22Rv1 (cell line): ENCODE measurements around the gene LRRC4B.

Experiments
- H3K27ac ChIP-seq: fragments of 450-650 bp; 2 replicates; pipeline ENCODE4 v1.5.1; 2017
- ZFX ChIP-seq: fragments of 450-650 bp; IDR thresholded peaks from 2 replicates; pipeline ENCODE4 v1.6.1; 2017; ENCODE audit warnings: antibody characterized with exemption, borderline replicate concordance
- TF ChIP-seq, protein P1 (sequence below): fragments of 450-650 bp; IDR thresholded peaks from 2 replicates; pipeline ENCODE4 v1.5.1; 2017; ENCODE audit warnings: mild to moderate bottlenecking

Gene LRRC4B

DNA sequence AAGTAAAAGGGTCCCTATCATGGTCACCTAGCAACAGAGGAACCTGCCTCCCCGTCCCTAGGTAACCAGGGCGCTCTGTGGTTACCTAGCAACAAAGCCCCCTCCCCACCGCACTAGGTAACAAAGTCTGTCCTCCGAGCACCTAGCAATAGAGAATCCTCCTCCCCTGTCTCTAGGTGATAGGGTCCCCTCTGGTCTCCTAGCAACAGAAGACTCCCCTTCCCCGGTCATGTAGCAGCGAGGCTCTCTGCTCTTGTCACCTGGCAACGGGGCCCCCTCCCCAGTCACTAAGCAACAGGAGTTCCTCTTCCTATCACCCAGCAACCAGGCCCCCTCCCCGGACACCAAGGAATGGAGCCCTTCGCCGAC, 57.6 kb downstream of the LRRC4B start:
- peak overlapping the region; percentile 67 for H3K27ac ChIP-seq
- no peak for TF ChIP-seq ZFX
- TF ChIP-seq, protein P1, sequence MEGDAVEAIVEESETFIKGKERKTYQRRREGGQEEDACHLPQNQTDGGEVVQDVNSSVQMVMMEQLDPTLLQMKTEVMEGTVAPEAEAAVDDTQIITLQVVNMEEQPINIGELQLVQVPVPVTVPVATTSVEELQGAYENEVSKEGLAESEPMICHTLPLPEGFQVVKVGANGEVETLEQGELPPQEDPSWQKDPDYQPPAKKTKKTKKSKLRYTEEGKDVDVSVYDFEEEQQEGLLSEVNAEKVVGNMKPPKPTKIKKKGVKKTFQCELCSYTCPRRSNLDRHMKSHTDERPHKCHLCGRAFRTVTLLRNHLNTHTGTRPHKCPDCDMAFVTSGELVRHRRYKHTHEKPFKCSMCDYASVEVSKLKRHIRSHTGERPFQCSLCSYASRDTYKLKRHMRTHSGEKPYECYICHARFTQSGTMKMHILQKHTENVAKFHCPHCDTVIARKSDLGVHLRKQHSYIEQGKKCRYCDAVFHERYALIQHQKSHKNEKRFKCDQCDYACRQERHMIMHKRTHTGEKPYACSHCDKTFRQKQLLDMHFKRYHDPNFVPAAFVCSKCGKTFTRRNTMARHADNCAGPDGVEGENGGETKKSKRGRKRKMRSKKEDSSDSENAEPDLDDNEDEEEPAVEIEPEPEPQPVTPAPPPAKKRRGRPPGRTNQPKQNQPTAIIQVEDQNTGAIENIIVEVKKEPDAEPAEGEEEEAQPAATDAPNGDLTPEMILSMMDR, result no peak

DNA sequence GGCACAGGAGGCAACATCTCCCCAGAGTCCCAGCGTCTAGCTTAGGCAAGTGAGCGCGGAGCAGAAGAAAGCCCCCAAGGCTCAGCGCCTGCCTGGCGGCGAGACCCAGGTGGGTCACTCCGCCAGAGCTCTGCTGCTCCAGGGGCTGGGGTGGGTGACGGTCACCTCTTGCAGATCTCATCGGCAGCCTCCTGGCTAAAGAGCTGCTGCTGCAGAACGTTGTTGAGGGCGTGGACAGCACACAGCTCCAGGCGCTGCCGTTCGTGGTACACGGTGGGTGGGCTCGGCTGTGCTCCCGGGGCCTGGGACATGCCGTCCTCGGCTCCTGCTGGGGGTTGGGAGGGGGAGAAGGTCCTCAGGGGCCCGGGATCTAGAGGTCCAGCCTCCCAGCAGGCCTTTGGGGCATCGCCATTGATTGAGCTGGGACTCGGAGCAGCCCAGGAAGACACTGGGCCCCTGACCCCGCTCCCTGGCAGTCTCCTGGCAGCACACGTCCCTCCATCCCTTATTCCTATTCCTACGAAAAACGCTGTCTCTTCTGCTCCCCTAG, 58.0 kb downstream of the LRRC4B start:
- TF ChIP-seq, protein P1, result no peak
- TF ChIP-seq ZFX, result no peak
- H3K27ac ChIP-seq, result peak overlapping the region; percentile 67

DNA sequence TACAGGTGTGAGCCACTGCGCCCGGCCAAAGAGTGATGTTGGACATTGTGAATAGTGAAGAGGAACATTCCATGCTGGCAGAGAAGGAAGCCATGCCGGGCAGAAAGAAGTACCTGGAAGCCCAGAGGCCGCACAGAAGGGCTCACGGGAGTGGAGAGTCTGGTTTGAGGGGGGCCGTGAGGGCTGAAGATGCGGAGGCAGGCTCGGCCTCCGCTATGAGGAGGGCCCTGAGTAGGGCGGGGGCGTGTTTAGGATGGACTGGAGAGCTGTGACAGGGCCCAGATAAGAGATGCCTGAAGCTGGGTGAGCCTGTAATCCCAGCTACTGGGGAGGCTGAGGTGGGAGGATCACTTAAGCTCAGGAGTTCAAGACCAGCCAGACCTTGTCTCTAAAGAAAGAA, 58.9 kb downstream of the LRRC4B start:
- TF ChIP-seq, protein P1, result no peak
- no peak for TF ChIP-seq ZFX
- H3K27ac ChIP-seq, result no peak overlapping the region

DNA sequence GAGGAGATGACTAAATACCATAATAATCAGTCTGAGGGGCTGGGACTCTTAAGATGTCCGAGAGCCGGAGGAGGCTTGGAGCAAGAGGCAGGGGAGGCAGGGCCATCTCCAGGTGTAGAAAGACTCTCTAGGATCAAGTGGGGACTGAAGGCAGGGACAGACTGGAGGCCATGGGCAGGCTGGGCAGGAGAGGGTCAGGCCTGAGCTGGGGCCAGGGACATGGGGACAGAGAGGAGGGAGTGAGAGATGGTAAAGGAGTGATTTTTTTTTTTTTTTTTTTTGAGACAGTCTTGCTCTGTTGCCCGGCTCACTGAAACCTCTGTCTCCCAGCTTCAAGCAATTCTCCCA, 59.4 kb downstream of the LRRC4B start:
- TF ChIP-seq, protein P1, result no peak
- no peak for TF ChIP-seq ZFX
- no peak overlapping the region for H3K27ac ChIP-seq

DNA sequence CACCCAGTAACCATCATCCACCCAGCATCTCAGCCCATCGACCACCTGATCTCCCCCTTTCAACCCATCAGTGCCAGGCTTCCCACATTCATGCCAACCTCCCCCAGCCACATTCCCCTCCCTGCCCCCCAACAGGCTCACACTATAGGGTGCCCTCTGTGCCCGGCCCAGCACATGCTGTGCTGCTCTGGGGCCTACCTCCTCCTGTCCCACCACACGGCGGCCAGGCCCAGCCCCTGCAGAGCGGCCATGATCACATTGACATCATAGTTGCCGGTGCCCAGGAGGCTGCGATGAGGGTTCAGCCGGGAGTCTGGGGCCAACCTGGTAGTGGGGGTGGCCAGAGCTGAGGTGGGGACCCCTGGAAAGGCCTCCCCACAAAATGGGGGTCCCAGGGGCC, 60.9 kb downstream of the LRRC4B start:
- TF ChIP-seq, protein P1, result no peak
- no peak for TF ChIP-seq ZFX
- no peak overlapping the region for H3K27ac ChIP-seq

DNA sequence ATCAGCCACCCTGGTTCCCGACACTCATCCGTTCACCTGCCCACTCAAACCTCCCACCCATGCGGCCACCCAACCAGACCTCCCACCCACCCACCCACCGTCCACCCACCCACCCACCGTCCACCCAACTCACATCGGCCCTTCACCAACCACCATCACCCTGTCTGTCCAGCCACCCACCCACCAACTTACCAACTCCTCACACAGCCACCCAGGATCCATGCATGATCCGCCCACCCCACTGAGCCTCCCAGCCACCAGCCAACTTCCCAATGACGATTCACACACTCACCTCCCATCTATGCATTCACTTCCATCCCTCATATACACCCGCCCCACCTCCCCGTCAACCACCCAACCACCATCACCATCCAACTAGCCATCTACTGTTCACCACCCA, 61.5 kb downstream of the LRRC4B start:
- TF ChIP-seq ZFX, result no peak
- TF ChIP-seq, protein P1, result no peak
- no peak overlapping the region for H3K27ac ChIP-seq

DNA sequence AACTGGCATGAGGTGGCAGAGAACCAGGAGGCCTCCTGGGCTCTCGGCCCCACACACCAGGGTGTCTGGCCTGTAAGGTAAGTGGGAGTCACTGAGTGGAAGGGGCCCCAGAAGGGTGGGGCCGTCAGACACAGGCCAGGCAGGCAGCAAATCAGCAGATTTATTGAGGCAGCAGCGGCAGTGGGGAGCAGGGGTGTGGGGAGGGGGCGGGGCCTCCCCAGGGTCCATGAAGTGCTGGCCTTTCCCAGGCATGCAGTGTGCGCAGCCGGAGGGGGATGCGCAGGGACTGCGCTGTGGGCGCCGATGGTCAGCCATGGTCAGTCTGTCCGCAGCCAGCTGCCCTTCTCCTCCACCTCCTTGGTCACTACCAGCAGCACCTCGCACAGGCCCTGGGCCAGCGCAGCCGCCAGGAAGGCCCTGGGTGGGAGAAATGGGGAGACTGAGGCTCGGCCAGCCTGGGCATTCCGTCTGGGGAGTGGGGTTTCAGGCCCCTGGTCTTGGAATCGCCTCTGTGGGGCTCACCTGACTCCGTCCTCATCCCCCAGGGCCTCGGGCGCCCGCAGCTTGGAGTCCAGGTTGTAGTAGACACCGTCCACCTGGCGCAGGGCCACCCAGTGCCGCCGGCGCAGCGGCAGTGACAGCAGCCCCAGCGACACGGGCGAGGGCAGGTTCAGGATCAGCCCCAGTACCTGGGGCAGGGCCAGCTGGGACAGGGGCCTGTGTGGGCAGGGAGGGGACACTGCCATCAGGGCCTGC, 62.2 kb downstream of the LRRC4B start:
- no peak for TF ChIP-seq ZFX
- TF ChIP-seq, protein P1, result no peak
- no peak overlapping the region for H3K27ac ChIP-seq
